Tibial nerve (tissue), 4 donors: Measurements from ENCODE around the gene CLEC5A. TPM values are rescaled to one million over a fixed set of nuclear protein-coding genes. Genes with fewer than 3 reads are reported as not detected.

Experiments
- DNase-seq, 2 donors: peaks; one replicate each; pipeline ENCODE4 v3.0.0-alpha.2; 2019; ENCODE audit warnings: low spot score in 2 of 2
- H3K27ac ChIP-seq, 4 donors: fragments of 200-600 bp; sonication (generic) in 3 of 4; one replicate each; pipeline ENCODE4 v1.5.1; 2017 to 2019; ENCODE audit warnings: mild to moderate bottlenecking in 1 of 4
- H3K27me3 ChIP-seq, 2 donors: fragments of 200-600 bp; sonication (generic) in 1 of 2; one replicate each; pipeline versions ENCODE4 v1.5.1 to v1.6.0; 2017 to 2019
- H3K36me3 ChIP-seq, 3 donors: fragments of 200-600 bp; sonication (generic); one replicate each; pipeline ENCODE4 v1.5.1; 2018 to 2019
- H3K4me1 ChIP-seq, 4 donors: fragments of 200-600 bp; sonication (generic) in 3 of 4; one replicate each; pipeline ENCODE4 v1.5.1; 2017 to 2019
- H3K4me3 ChIP-seq, 4 donors: fragments of 200-600 bp; sonication (generic) in 3 of 4; one replicate each; pipeline ENCODE4 v1.5.1; 2017 to 2019; ENCODE audit warnings: mild to moderate bottlenecking in 1 of 4, moderate library complexity in 1 of 4
- H3K9me3 ChIP-seq, 4 donors: fragments of 200-600 bp; sonication (generic) in 3 of 4; one replicate each; pipeline ENCODE4 v1.5.1; 2017 to 2019
- CTCF ChIP-seq, 5 experiments: fragments of 200-600 bp in 3 of 5; fragments of 450-650 bp in 2 of 5; sonication (generic) in 3 of 5; IDR thresholded peaks; one replicate each; pipeline ENCODE4 v1.5.1; 2016 to 2019; ENCODE audit warnings: antibody characterized with exemption in 5 of 5, mild to moderate bottlenecking in 3 of 5, moderate library complexity in 2 of 5
- EP300 ChIP-seq, 2 donors: sonication (generic); formaldehyde crosslinking; IDR thresholded peaks; one replicate each; pipeline ENCODE4 v1.6.1; 2017; ENCODE audit warnings: antibody characterized with exemption in 2 of 2, mild to moderate bottlenecking in 1 of 2
- POLR2A ChIP-seq, 2 donors: fragments of 450-650 bp; IDR thresholded peaks; one replicate each; pipeline ENCODE4 v1.6.1; 2017; ENCODE audit warnings: antibody characterized with exemption in 2 of 2, mild to moderate bottlenecking in 2 of 2, moderate library complexity in 2 of 2
- WGBS, 2 donors: methylation state at CpG; one replicate each; pipeline ENCODE4 v1.1.5; 2018; 5-methylcytosine and 5-hydroxymethylcytosine counted together
- total RNA-seq, 4 donors: library from RNA; depleted of rRNA; stranded (reverse); fragments of >200 nt; gene quantifications; one replicate each; pipeline ENCODE4 v1.1.0, GENCODE V29; 2016

The CLEC5A gene
- total RNA-seq, 4 donors from 2014 or later, result 3.0 to 13.1 (median 3.7) TPM

GRCh38 chr7:141960687-141961422 lies 14.1 kb upstream of the CLEC5A start:
- no peaks in the 10 kb centered on the region for H3K27me3 ChIP-seq
- peak; percentile 11 to 64 for TF ChIP-seq EP300 (IDR thresholded peaks at IDR 0.05)
- TF ChIP-seq CTCF (IDR thresholded peaks at IDR 0.05), result no peak
- H3K4me1 ChIP-seq, result no peaks in the 10 kb centered on the region
- no peaks in the 10 kb centered on the region for H3K36me3 ChIP-seq
- WGBS, 2 donors, result 77 to 84% methylated on average over 3 of the region's 3 CpGs
- no peak for DNase-seq
- peaks cover 0 to 9% (median 0%) of the 10 kb centered on the region in 4 donors for H3K9me3 ChIP-seq
- H3K4me3 ChIP-seq, result no peak overlapping the region
- H3K27ac ChIP-seq, result no peak overlapping the region

GRCh38 chr7:141956084-141956483 lies 9.3 kb upstream of the CLEC5A start:
- Histone ChIP-seq H3K36me3 (no peaks in the 10 kb centered on the region), H3K4me1 (no peaks in the 10 kb centered on the region), H3K27me3 (no peaks in the 10 kb centered on the region), H3K9me3 (no peaks in the 10 kb centered on the region), H3K27ac (no peak overlapping the region), H3K4me3 (no peak overlapping the region)
- TF ChIP-seq CTCF (IDR thresholded peaks at IDR 0.05) (no peak), EP300 (IDR thresholded peaks at IDR 0.05) (peak in 1 of 2 donors; percentile 78), POLR2A (IDR thresholded peaks at IDR 0.05) (no peak)
- 44 to 66% methylated on average over 3 of the region's 3 CpGs for WGBS, 2 donors
- DNase-seq, result no peak

GRCh38 chr7:141954334-141954733 lies 7.6 kb upstream of the CLEC5A start:
- H3K4me1 ChIP-seq, result no peaks in the 10 kb centered on the region
- TF ChIP-seq EP300 (IDR thresholded peaks at IDR 0.05) (no peak), POLR2A (IDR thresholded peaks at IDR 0.05) (no peak)
- H3K9me3 ChIP-seq, result no peaks in the 10 kb centered on the region
- no peaks in the 10 kb centered on the region for H3K27me3 ChIP-seq
- H3K36me3 ChIP-seq, result no peaks in the 10 kb centered on the region
- no peak for DNase-seq
- no peak overlapping the region for H3K4me3 ChIP-seq
- no peak overlapping the region for H3K27ac ChIP-seq
- 74 to 100% methylated on average over 1 of the region's 1 CpG for WGBS, 2 donors

GRCh38 chr7:141952461-141952860 lies 5.7 kb upstream of the CLEC5A start:
- DNase-seq, result no peak
- no peaks in the 10 kb centered on the region for H3K36me3 ChIP-seq
- no peak overlapping the region for H3K4me3 ChIP-seq
- no peaks in the 10 kb centered on the region for H3K9me3 ChIP-seq
- 88 to 92% methylated on average over 1 of the region's 1 CpG for WGBS, 2 donors
- H3K27me3 ChIP-seq, result no peaks in the 10 kb centered on the region
- no peak overlapping the region for H3K27ac ChIP-seq
- TF ChIP-seq EP300 (IDR thresholded peaks at IDR 0.05), result no peak
- H3K4me1 ChIP-seq, result no peaks in the 10 kb centered on the region

GRCh38 chr7:141950806-141951205 lies 4.0 kb upstream of the CLEC5A start:
- no peaks in the 10 kb centered on the region for H3K36me3 ChIP-seq
- no peaks in the 10 kb centered on the region for H3K27me3 ChIP-seq
- no peaks in the 10 kb centered on the region for H3K4me1 ChIP-seq
- no peak for DNase-seq
- H3K4me3 ChIP-seq, result no peak overlapping the region
- TF ChIP-seq POLR2A (IDR thresholded peaks at IDR 0.05) (no peak), EP300 (IDR thresholded peaks at IDR 0.05) (no peak), CTCF (IDR thresholded peaks at IDR 0.05) (no peak)
- WGBS, 2 donors, result 83 to 93% methylated on average over 1 of the region's 1 CpG
- peaks cover 0 to 7% (median 0%) of the 10 kb centered on the region in 4 donors for H3K9me3 ChIP-seq
- no peak overlapping the region for H3K27ac ChIP-seq

- Histone ChIP-seq H3K27ac (no peak overlapping the region), H3K4me1 (no peaks in the 10 kb centered on the region), H3K27me3 (no peaks in the 10 kb centered on the region), H3K36me3 (no peaks in the 10 kb centered on the region), H3K9me3 (peaks cover 0 to 7% (median 0%) of the 10 kb centered on the region in 4 donors), H3K4me3 (no peak overlapping the region)
- WGBS, 2 donors, result 52 to 68% methylated on average over 3 of the region's 3 CpGs
- TF ChIP-seq EP300 (IDR thresholded peaks at IDR 0.05) (no peak), POLR2A (IDR thresholded peaks at IDR 0.05) (no peak), CTCF (IDR thresholded peaks at IDR 0.05) (no peak)
- DNase-seq, result no peak
Observed at GRCh38 chr7:141949911-141950310, 3.1 kb upstream of the CLEC5A start.
